Midbrain (tissue), 1 donor: ENCODE data around the gene SMIM24.
"Not testable (repeated sequence)": the region's sequence is repeated elsewhere in the genome, so short reads cannot be mapped to it uniquely, and the experiment has no call there.

Experiments
- DNase-seq: peaks from one replicate; lab custom pipeline; 2025; lab: John Stamatoyannopoulos, UW

SMIM24 gene

DNA sequence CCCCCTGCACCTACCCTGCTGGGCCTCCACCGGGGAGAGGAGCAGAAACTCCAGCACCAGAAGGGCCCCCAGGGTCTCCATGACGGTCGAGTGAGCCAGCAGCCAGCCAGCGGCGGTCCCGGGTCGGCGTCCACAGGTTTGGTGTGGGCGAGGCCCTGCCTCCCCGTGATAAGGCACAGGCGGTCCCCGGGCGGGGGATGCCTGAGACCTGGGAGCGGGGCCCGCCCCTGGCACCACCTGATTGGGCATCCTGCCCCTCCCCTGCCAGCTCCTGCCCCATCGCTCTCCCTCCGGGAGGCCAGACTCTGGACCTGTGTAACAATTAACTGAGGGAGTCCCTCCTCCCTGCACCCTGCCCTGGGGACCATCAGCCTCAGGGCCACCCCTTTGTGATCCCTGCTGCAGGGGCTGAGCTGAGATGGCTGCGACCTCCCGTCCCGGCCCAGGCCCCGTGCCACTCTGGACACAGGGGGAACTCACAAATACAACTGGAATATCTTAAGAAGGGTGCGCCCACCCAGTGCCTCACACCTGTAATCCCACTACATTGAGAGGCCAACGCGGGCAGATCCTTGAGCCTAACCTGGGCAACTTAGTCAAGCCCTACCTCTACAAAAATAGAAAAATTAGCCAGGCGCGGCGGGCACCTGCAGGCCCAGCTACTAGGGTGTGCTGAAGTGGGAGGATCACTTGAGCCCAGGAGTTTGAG, at the start of gene SMIM24:
TSS of gene SMIM24 (minus strand) at position 143 of the 709 bp plus-strand sequence. CDS start at position 81, 62 bp downstream.
- DNase-seq: no peak

DNA sequence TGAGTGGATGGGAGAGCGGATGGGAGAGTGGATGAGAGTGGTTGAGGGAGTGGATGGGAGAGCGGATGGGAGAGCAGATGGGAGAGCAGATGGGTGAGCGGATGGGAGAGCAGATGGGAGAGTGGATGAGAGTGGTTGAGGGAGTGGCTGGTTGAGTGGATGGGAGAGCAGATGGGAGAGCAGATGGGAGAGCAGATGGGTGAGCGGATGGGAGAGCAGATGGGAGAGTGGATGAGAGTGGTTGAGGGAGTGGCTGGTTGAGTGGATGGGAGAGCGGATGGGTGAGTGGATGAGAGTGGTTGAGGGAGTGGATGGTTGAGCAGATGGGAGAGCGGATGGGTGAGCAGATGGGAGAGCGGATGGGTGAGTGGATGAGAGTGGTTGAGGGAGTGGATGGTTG, 49.0 kb upstream of the SMIM24 start:
- not testable (repeated sequence) for DNase-seq

DNA sequence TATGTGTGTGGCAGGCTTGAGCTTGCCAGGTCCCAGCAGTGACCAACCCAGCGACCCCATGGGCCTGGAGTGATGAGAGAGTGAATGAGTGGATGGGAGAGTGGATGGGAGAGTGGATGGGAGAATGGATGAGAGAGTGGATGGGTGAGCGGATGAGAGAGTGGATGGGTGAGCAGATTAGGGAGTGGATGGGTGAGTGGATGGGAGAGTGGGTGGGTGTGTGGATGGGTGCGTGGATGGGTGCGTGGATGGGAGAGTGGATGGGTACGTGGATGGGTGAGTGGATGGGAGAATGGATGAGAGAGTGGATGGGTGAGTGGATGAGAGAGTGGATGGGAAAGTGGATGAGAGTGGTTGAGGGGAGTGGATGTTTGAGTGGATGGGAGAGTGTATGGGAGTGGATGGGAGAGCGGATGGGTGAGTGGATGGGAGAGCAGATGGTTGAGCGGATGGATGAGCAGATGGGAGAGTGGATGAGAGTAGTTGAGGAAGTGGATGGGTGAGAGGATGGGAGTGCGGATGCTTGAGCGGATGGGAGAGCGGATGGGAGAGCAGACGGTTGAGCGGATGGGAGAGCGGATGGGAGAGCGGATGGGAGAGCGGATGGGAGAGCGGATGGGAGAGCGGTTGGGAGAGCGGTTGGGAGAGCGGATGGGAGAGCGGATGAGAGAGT, 48.4 kb upstream of the SMIM24 start:
- DNase-seq: no peak

DNA sequence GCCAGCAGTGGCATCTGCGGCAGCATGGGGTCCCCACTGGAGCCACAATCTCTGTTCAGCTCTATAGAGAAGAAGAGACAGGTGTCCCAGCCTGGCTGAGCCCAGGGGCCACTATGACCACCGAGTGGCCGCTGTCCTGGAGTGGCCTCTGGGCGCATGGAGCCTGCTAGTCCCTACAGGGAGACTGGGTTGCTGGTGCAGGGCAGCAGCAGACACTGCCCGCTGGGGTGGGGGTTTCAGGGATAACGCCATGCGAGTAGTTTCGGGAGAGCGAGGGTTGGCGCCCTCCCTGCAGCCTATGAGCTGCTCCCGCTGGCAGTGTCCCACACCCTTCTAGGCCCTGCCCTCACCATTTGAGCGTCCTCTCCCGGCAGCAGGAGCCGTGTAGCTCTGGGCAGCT, 47.8 kb upstream of the SMIM24 start:
- DNase-seq: no peak

DNA sequence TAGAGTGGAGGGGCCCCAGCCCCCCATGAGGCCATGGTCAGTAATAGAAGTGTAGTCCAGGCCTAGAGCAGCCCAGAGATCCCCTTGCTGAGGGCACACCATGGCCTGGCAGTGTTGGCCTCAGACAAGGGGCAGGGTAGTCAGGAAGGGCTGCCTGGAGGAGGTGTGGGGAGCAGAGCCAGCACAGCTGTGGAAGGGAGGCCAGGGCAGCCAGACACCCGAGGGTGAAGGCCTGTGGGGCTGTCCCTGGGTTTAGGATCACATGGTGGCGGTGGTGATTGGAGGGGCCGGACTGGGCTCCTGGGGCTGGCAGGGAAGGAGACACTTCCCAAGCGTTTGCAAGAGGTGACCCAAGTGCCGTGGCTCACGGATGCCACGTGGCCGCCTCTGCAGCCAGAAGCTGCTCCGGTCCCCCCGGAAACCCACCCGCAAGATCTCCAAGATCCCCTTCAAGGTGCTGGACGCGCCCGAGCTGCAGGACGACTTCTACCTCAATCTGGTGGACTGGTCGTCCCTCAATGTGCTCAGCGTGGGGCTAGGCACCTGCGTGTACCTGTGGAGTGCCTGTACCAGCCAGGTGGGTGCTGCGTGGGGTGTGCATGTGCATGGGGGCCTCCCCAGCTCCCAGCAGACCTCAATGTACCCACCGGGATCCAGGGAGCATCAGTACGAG, 47.0 kb upstream of the SMIM24 start:
- DNase-seq: no peak

DNA sequence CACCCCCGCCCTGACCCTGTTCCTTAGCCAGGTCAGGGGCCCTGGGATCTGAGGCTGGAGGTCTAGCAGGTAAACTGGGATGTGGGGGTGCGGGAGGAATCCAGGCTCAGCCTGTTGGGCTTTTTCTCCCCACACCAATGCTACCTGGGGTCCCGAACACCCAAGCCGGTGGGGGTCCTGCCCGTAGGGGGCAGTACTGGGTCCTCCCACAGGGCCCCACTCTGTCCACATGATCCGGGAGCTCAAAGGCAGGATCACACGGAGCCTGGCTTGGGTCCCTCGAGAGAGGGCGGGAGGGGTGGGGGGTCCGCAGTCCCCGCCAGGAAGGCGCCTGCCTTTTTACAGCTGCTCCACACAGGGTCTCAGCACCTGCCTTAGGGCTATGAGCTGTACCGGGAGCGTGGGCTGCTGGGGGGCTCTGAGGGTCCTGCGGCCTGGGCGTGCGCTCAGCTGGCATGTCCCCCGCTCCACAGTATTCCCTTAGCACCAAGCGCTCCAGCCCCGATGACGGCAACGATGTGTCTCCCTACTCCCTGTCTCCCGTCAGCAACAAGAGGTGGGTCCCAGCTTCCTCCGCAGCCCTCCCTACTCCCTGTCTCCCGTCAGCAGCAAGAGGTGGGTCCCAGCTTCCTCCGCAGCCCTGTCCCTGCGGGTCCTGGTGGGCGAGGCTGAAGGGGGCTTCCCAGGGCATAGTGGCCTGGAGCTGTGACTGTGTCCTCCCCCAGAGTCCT, 46.3 kb upstream of the SMIM24 start:
- no peak for DNase-seq

DNA sequence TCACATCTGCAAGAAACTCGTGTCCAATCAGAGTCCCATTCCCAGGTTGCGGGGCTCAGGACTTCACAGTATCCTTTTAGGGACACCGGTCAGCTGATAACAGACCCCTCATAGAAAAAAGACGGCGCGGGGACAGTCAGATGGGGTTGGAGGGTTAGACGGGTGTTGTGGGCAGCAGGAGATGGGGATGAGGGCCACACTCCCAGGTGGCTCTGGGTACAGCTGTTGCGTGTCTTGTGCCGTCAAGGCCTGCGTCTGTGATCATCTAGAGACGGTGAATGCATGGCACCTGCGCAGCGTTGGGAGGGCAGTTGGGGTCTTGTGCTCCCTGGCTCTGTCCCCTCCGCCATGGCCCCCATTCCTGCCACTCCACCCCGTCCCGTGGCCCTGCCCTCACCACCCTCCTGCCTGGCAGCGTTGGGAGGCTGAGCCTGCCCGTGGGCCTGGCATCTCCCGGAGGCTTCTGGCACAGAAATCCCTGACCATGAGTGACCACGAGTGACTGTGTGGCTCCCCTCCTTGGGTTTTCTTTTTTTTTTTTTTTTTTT, 44.7 kb upstream of the SMIM24 start:
- no peak for DNase-seq

DNA sequence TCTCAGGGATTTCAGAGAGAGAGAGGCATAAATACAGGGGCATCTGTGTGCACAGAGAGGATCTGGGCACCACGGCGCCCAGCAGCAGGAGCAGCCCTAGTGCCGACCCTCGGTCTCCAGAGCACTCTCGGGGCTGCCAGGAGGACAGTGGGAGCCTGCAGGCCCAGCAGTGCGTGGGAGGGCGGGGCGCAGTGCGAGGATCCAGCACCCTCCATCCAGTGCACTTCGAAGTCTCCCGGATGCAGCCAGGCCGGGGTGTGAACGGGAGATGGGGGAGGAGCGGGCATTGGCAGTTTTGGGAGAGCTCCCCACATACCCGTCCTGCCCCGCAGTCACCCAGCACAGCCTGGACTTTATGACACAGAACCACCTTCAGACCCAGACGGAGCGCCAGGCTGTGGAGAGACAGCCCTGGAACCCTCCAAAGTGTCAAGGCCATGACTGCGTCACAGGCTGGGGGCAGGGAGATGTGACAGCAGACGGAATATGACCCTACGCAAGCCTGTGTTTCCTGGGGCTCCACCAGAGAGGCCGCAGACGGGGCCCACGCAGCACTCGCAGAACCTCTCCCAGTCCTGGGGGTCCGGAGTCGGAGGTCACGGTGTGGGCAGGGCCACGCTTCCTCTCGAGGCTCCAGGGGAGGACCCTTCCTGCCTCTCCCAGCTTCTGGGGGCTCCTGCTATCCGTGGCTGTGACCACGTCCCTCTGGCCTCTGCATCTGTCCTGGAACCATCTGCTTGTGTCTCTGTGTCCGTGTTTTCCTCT, 43.9 kb upstream of the SMIM24 start:
- DNase-seq: no peak

DNA sequence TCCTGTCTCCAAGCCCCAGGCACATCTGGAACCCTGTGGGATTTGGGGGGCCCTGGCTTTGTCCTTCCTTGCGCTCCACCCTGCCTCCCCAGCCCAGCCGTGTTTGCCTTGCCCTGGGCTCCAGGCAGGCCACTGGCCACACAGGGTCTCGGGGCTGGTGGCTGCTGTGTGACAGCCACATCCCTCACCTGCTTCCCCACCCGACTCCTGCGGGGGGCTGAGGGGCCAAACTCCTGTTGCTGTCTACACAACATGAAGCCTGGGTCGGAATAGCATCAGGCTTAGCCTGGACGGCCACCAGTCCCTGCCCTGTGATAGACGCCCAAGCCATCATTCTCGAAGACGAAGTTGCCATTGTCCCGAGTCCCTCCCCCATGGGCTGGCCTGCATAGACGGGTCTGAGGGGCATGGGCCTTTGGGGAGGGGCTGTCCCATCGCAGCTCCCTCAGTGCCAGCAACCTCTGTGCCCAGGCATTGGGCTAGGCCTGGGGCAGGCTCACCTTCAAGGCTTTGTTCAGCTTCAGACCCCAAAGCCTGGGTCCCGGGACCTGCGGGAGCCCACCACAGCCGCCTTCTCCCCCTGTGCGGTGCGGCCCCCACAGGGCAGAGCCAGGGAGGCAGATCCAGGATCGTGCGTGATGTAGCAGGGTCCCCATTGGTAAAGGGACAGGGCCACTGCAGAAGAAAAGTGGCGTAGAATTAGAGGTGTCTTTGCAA, 43.2 kb upstream of the SMIM24 start:
- DNase-seq: no peak

DNA sequence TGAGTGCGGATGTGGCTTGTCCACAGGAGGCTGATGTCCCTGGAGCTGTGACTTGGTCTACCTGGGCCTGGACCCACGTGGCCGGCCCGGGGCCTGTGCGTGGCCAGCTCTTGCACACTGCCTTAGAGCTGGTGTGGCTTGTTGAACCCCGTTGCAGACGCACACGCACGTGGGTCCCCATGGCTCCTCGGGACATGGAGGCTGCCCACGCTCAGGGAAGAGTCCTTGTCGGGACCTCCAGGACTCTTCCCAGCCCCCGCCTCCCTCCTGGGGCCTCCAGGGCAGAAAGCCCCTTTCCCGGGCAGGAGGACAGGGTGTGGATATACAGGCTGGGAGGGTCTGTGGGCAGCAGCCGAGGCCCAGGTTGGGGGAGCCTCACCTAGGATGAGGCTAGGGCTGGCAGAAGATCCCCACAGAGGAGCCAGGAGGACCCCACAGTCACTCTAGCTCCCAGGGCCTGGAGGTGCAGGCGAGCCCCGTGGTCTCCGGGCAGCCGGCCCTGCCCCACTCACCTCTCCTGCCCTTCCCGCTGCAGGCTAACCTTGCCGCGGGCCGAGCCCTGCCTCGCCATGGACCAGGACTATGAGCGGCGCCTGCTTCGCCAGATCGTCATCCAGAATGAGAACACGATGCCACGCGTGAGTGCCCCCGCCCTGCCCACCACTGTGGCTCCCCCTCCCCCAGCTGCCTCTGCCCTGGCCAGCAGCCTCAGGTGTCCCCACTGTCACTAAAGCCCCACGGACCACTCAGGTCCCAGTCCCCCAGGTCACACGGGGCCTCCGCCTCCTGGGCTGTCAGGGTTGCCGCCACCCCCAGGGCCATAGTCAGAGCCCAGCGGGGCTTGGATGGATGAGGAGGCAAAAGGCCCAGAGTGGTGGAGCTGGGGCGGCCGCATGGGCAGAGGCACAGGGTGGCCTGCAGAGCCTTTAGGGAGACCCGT, 42.4 kb upstream of the SMIM24 start:
- DNase-seq: no peak

DNA sequence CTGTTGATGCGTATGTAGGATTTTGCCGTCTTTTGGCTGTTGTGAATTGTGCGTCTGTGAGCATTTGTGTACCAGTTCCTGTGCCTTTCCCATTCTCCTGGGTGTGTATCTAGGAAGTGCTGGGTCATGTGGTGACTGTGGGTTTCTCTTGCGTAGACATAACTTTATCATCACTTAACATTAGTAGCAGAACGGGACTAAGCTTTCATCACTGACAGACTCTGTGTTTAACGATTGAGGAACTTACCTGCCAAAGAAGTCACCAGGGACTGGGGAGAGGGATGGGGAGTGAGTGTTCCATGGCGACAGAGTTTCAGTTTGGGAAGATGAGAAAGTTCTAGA, 40.8 kb upstream of the SMIM24 start:
- DNase-seq: no peak

DNA sequence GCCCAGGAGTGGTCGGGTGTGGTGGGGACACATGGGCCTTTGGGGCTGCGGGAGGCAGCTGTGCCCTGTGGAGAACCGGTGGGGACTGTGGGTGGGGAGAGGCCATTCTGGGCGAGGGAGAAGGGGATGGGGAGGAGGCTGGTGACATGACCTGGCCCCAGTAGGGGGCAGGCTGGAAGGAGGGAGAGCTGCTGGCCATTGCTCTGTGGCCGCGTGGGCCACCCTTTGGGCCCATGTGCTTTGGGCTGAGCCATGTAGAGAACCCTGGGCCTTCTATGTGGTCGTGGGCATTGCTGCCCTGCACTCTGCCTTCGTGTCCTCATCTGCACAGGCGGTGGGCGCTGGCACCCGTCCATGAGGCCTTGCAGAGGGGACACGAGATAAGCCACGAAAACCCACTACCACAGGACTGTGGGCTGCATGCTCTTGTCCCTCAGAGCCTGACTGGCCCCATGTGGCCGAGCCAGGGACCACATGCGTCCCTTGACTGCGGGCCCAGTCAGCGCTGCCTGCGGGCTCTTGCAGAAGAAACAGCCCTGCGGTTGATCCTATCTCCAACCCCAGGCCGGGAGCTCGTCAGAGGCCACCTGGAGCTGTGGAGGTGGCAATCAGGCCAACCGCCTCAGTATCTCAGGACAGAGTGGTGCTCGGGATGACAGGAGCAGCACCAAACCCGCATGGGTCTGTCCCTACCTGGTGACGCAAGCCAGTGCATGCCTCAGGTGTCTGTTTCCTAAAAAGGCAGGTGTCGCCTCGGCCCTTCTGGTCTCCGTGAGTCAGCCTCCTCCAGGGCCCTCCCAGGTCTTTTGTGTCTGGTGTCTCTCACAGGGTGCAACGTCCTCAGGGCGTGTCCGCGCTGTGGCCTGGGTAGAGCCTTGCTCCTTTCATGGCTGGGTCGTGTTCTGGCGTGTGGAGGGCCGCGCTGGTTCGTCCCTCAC, 40.1 kb upstream of the SMIM24 start:
- DNase-seq: no peak

DNA sequence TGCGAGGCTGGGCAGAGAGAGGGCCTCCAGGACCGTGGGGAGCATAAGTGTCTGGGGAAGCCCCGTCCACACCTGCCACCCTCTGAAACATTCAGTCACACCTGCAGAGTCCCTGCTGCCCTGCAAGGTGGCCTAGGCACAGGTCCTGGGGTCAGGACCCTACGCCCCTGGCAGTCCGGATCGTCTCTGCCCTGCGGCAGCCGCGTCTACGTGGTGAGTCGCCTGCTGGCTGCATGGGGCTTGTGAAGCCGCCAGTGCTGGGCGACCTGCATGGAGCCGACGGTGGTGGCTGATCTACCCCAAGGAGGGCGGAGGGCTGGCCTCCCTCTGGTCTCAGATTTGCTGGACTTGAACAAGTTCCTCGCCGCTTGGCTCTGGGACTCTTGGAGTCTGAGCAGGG, 38.8 kb upstream of the SMIM24 start:
- no peak for DNase-seq

DNA sequence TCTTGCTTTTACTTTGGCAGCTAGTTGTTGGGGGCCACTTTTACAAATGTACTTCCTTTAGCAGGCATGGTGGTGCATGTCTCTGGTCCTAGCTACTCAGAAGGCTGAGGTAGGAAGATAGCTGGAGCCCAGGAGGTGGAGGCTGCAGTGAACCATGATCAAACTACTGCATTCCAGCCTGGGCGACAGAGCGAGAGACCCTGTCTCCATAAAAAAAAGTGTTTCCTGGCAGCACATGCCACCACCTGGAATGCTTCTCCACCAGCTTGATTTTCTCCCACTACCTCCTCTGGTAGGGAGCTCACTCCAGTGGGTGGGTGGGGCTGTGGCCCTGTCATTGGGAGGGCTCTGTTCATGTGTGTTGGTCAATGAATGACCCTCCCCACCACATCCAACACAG, 38.3 kb upstream of the SMIM24 start:
- DNase-seq: no peak

DNA sequence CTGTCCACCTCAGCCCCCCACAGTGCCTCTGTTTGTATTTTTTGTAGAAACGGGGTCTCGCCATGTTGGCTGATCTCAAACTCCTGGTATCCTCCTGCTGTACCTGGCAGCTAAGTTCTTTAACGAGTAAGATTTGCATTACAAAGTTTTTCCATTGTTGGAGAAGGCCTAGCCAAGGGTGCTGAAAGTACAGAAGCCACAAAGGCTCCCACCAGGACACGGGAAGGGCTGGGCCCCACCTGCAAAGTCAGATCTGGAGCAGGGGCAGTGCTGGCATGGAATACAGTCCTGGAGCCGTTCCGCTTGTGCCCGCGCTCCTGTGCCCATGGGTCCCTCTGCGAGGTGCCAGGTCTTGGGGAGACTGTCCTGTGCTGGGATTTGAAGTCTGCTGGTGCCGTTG, 37.9 kb upstream of the SMIM24 start:
- no peak for DNase-seq

DNA sequence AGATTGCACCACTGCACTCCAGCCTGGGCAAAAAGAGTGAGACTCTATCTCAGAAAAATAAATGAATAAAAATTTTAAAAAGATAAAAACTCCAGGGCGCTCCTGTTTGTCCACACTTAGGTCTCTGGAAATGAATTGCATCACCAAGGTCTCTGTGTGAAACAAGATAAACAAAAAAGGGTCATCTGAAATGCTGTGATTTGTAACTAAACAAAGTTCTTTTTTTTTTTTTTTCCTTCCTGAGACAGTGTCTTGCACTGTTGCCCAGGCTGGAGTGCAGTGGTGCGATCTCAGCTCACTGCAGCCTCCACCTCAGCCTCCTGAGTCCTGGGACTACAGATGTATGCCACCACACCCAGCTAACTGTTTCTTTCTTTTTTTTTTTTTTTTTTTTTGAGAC, 37.3 kb upstream of the SMIM24 start:
- DNase-seq: no peak

DNA sequence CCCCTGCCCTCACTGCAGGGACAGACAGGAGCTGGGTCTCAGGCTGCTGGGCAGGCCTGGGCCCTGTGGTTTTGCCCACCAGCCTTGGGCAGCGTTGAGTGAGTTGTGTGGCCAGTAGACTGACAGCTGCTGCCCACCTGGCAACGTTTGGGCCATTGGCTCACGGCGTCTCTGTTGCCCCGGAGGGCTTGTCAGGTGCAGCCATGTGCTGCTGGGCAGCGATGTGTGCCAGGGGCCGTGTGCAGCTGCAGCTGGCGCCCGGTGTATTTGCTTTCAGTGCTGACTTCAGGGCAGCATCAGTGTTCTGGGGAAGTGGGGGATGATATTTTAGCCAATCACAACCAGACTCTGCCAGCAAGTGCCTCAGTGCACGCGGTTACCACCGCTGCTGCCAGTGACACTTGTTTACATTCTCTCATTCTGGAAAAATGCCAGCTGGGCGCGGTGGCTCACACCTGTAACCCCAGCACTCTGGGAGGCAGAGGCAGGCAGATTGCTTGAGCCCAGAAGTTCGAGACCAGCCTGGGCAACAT, 36.4 kb upstream of the SMIM24 start:
- no peak for DNase-seq

DNA sequence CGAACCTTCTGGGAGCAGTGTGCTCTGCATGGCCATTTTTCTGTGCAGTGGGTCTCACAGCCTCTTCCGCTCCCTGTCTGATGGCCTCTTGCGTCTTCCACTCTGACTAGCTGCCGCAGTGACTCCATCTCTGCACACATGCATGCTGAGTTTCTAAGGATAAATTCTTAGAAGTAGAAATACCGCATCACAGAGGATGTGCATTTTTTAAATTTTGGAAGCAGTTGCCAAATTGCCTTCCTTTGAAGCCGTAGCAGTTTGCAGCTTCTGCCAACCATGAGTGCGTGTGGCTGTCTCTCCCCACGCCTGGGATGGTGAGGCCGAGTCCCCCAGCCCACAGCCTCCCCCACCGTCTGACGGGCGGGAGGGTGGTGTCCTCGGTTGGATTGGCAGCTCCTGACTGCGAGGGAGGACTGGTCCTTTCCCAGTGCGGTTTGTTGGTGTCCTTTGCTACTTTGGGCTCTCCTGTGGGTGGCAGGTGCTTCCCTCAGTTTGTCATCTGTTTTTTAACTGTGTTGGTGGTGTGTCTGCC, 35.6 kb upstream of the SMIM24 start:
- no peak for DNase-seq
